GM18508 (cell line): Measurements from ENCODE around the gene FDX2.
"Not testable (repeated sequence)": the region's sequence is repeated elsewhere in the genome, so short reads cannot be mapped to it uniquely, and the experiment has no call there.

Source experiments
- ATAC-seq: cut with Tn5 transposase; IDR thresholded peaks from one replicate; pipeline ENCODE4 v1.9.1; 2021; ENCODE audit warnings: moderate number of reproducible peaks; ENCODE audit not compliant: insufficient read depth, unreplicated experiment

FDX2 gene

GRCh38 chr19:10286803-10287737 is 28.7 kb downstream of the FDX2 start, which contains the start of gene ICAM4:
Gene ICAM4, plus strand, starts transcription at chr19:10286955. Its CDS starts 58 bp downstream, at chr19:10287013.
- no peak for ATAC-seq

GRCh38 chr19:10285393-10285792 is 30.4 kb downstream of the FDX2 start:
- ATAC-seq = no peak

GRCh38 chr19:10284960-10285278 is 30.9 kb downstream of the FDX2 start:
- ATAC-seq = no peak

- no peak for ATAC-seq
Observed at GRCh38 chr19:10284065-10284959, 31.5 kb downstream of the FDX2 start.

GRCh38 chr19:10283301-10284064 is 32.3 kb downstream of the FDX2 start:
- ATAC-seq = no peak

GRCh38 chr19:10282043-10282442 is 33.8 kb downstream of the FDX2 start:
- not testable (repeated sequence) for ATAC-seq

GRCh38 chr19:10279737-10280442 is 35.9 kb downstream of the FDX2 start:
- ATAC-seq = no peak

- ATAC-seq = no peak
Observed at GRCh38 chr19:10278935-10279334, 36.9 kb downstream of the FDX2 start.

GRCh38 chr19:10277795-10278589 is 37.8 kb downstream of the FDX2 start:
- ATAC-seq = no peak

GRCh38 chr19:10274589-10274988 is 41.2 kb downstream of the FDX2 start:
- ATAC-seq = no peak

GRCh38 chr19:10271543-10272086 is 44.2 kb downstream of the FDX2 start:
- ATAC-seq = no peak

- ATAC-seq = no peak
Observed at GRCh38 chr19:10270616-10271394, 45.0 kb downstream of the FDX2 start, which contains the start of gene ICAM1. Gene ICAM1, plus strand, starts transcription at chr19:10271120. Its CDS starts 40 bp downstream, at chr19:10271160.

- no peak for ATAC-seq
Observed at GRCh38 chr19:10270180-10270615, 45.6 kb downstream of the FDX2 start.

GRCh38 chr19:10269333-10270179 is 46.3 kb downstream of the FDX2 start:
- no peak for ATAC-seq

- no peak for ATAC-seq
Observed at GRCh38 chr19:10268071-10268470, 47.7 kb downstream of the FDX2 start.

GRCh38 chr19:10266706-10267105 is 49.1 kb downstream of the FDX2 start:
- no peak for ATAC-seq

GRCh38 chr19:10262771-10263170 is 53.0 kb downstream of the FDX2 start:
- no peak for ATAC-seq
